Activated naive CD8-positive, alpha-beta T cell treated with anti-CD3 and anti-CD28 coated beads for 36 hours (primary cell): ENCODE measurements around the gene TEAD4. TPM values are rescaled to one million over a fixed set of nuclear protein-coding genes. Genes with fewer than 3 reads are reported as not detected.
A peak's percentile ranks its signal among the peaks of the same experiment; 100 is the strongest.

Experiments
- DNase-seq: peaks from one replicate; pipeline ENCODE4 v3.0.0; 2021
- H3K27ac Mint-ChIP-seq: one replicate; pipeline ENCODE4 v1.8.0; 2022; ENCODE audit warnings: mild to moderate bottlenecking, moderate library complexity, mixed read lengths
- H3K27me3 Mint-ChIP-seq: one replicate; pipeline ENCODE4 v1.8.0; 2022; ENCODE audit warnings: mild to moderate bottlenecking, mixed read lengths
- H3K36me3 Mint-ChIP-seq: one replicate; pipeline ENCODE4 v1.8.0; 2021; ENCODE audit warnings: mild to moderate bottlenecking, mixed read lengths
- H3K4me1 Mint-ChIP-seq: one replicate; pipeline ENCODE4 v1.8.0; 2021; ENCODE audit warnings: mixed read lengths
- H3K4me3 Mint-ChIP-seq: one replicate; pipeline ENCODE4 v1.8.0; 2022; ENCODE audit warnings: mild to moderate bottlenecking, moderate library complexity, mixed read lengths
- H3K9me3 Mint-ChIP-seq: one replicate; pipeline ENCODE4 v1.8.0; 2022; ENCODE audit warnings: mixed read lengths
- total RNA-seq, 2 experiments: library from RNA; stranded (reverse); gene quantifications; one replicate each; pipeline ENCODE4 v1.2.3, GENCODE V29; 2021

Gene TEAD4
- total RNA-seq, 2 experiments from 2014 or later = 3.4 to 3.7 TPM

DNA sequence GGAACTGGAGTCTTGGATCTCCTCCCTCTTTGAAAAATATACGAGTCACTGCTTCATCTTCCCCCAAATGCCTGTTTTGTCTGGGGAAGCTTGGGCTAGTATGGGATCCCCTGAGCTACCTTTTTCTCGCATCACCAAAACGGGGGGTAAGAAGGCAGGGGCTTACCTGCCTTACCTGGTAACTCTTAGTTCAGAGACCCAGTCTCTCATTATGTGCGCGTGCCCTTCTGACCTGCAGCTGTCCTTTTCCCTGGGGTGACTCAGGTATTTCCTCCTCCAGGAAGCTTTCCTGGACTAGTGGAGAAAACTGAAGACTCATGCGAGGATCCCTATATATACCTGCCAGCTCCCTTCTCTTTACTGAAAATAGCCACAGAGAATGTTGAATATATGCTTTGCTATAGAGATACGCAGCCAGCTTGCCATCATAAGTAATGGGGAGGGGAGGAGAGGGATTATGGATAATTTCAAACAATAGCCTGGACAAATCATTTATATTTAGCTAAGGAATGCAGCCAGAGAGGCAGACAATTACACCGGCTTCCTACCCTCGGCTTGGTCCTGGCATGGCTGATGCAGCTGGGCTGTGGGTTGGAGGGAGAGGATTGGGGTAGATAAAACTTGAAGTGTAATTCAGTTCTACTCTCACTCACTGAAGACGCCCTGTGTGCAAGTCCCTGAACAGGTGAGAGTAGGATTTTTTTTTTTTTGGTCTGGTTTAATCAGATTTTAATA lies 119.1 kb downstream of the TEAD4 start:
- H3K4me1 Mint-ChIP-seq = peaks cover 5% of the 10 kb centered on the region
- H3K4me3 Mint-ChIP-seq = peak overlapping the region; percentile 40
- H3K27ac Mint-ChIP-seq = no peak overlapping the region
- no peak for DNase-seq
- H3K36me3 Mint-ChIP-seq = no peaks in the 10 kb centered on the region
- H3K9me3 Mint-ChIP-seq = no peaks in the 10 kb centered on the region
- peaks cover 24% of the 10 kb centered on the region for H3K27me3 Mint-ChIP-seq

DNA sequence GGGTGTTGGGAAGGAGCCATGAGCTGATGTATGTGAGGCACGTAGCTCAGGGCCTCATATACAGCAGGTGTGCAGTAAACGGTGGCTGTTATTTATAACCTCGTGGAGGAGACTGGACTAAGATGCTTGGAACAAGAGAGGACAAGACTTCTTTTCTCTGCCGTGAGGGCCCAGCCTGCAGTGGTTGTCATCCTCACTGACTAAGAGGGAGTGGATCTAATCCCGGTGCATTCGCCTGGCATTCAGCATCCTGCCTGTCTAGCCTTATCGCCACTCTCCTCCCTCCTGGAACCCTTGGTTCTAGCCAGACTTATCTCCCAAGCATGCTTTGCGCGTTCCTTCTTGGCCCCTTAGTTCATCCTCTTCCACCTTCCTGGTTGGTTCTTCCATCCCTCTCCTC lies 121.9 kb downstream of the TEAD4 start:
- Mint-ChIP-seq H3K4me3 (no peak overlapping the region), H3K4me1 (no peaks in the 10 kb centered on the region), H3K27me3 (peaks cover 8% of the 10 kb centered on the region), H3K36me3 (no peaks in the 10 kb centered on the region), H3K27ac (no peak overlapping the region), H3K9me3 (no peaks in the 10 kb centered on the region)
- DNase-seq = no peak

DNA sequence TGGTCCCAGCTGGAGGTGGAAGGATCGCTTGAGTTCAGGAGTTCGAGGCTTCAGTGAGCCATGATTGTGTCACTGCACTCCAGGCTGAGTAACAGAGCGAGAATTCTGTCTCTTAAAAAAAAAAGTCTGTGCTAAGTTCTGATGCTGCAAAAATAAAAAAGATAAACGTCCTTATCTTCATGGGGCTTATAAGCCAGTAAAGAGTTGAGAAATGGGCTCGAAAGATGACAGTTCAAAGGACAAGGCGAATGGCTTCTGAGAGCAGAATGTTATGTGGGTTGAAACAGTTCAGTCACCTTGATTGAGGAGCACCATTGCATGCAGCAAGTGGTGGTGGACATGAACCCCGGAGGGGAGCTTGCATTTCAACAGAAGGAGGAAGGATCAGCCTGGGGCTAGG lies 122.7 kb downstream of the TEAD4 start:
- H3K4me1 Mint-ChIP-seq = no peaks in the 10 kb centered on the region
- peaks cover 8% of the 10 kb centered on the region for H3K27me3 Mint-ChIP-seq
- H3K4me3 Mint-ChIP-seq = no peak overlapping the region
- no peak for DNase-seq
- H3K9me3 Mint-ChIP-seq = no peaks in the 10 kb centered on the region
- H3K27ac Mint-ChIP-seq = no peak overlapping the region
- H3K36me3 Mint-ChIP-seq = no peaks in the 10 kb centered on the region

DNA sequence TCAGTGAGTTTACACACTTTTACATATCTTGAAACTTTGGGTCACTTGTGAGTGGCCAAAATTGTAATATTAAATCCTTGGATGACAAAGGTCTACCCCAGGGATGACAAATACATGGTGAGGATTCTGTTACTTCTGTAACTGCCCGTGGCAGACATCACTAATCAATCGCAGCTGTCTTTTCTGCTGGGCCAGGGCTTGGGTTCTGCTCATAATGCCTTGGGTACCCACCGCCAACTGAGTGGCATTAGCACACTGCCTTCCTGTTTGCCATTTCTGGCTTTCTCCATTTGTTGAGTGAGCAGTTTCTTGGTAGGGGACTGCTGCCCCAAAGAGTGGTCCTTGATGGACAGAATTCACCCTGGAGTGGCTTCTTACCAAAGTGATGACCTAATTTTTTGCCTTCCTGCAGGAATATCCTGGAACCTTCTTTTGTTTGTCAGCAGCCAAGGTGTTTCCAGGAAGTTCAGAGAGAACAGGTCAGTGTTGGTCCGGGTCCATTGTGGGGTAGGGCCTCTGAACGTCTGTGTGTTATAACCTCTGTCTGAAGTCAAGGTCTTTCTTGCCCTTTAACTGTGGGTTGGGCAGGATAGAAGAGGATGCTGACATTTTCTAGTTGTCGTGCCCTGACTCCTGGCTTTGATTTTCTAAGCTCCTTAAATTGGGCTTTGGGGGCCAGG lies 124.2 kb downstream of the TEAD4 start:
- no peaks in the 10 kb centered on the region for H3K4me1 Mint-ChIP-seq
- H3K9me3 Mint-ChIP-seq = no peaks in the 10 kb centered on the region

DNA sequence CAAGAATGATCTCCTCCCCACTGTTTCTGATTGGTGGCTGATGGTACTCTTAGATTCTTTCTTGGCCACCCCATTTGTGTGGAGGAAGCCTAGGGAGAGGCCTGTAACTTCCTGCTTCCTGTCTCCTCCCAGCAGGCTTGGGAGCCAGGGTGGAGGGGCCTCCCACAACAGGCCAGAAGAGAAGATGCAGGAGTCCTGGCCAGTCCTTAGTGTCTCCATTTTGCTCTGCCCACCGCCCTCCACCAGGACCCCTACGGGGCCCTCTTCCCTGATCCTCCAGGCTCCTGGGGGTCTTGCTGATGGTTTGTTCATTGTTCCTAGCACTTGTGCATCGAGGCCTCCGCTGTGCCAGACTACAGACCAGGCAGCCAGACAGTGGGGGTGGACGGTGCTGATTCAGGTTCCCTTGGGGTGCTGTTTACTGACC lies 124.7 kb downstream of the TEAD4 start:
- Mint-ChIP-seq H3K9me3 (no peaks in the 10 kb centered on the region), H3K4me1 (no peaks in the 10 kb centered on the region), H3K27me3 (no peaks in the 10 kb centered on the region), H3K36me3 (no peaks in the 10 kb centered on the region), H3K27ac (no peak overlapping the region), H3K4me3 (no peak overlapping the region)
- no peak for DNase-seq

More for the DNA sequence above, 124.2 kb downstream of the TEAD4 start:
- peaks cover 2% of the 10 kb centered on the region for H3K27me3 Mint-ChIP-seq
- H3K4me3 Mint-ChIP-seq = no peak overlapping the region
- DNase-seq = no peak
- no peaks in the 10 kb centered on the region for H3K36me3 Mint-ChIP-seq
- no peak overlapping the region for H3K27ac Mint-ChIP-seq

DNA sequence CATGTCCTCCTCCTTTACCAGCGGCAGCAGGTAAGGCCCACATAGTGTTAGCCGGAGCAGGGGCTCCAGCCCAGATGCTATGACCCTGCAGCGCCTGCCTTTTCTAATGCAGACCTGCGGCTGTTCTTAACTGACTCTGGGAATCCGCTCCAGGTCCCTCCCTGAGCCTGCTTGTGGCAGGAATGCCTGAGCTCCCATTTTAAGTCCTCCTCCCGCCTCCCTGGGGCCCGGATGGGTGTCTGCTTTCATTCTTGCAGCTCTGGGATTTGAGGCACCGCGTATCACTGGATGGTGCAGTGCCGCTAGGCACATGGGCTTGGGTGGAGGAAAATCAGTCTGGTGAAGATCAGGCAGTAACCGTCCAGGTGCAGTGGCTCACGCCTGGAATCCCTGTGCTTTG lies 125.5 kb downstream of the TEAD4 start:
- no peak overlapping the region for H3K4me3 Mint-ChIP-seq
- no peak overlapping the region for H3K27ac Mint-ChIP-seq
- no peaks in the 10 kb centered on the region for H3K36me3 Mint-ChIP-seq
- DNase-seq = no peak
- no peaks in the 10 kb centered on the region for H3K4me1 Mint-ChIP-seq
- H3K27me3 Mint-ChIP-seq = no peaks in the 10 kb centered on the region
- H3K9me3 Mint-ChIP-seq = no peaks in the 10 kb centered on the region

DNA sequence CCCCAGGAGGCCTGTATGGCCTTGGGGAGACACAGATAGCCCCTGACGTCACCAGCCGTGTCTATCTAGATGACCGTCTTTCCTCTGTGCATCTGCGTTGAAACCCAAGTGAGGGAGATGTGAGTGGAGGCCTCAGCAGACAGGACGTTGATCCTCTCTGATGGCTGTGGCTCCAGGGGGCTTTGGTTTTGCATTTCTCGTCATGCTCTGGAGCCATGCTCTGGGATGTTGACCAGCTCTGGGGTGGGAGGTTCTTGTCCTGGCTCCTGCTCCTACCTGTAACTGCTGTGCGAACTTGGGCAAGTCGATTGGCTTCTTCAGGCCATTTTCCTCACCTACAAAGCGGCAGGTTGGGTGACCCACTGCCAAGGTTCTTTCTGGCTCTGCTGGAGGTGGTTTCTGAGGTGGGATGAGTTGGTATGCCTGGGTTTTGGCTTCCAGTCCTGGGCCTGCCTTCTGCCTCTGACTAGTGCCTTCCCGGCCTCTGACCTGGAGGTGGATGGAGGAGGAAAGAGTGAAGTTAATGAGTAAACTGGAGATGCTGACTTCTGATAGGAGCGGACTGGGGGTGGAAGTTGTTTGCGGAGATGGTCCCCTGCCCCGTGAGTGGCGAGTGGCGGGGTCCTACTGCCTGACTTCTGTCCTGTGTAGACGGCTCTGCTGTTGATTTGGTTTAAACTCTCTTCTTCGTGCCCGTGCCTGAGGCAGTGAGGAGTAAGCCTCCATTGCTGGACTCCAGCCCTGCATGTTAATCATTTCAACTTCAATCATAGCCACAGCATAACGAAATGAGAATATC lies 126.3 kb downstream of the TEAD4 start:
- H3K36me3 Mint-ChIP-seq = no peaks in the 10 kb centered on the region
- H3K4me3 Mint-ChIP-seq = no peak overlapping the region
- no peaks in the 10 kb centered on the region for H3K4me1 Mint-ChIP-seq
- no peak overlapping the region for H3K27ac Mint-ChIP-seq
- no peaks in the 10 kb centered on the region for H3K9me3 Mint-ChIP-seq
- H3K27me3 Mint-ChIP-seq = no peaks in the 10 kb centered on the region
- DNase-seq = no peak

DNA sequence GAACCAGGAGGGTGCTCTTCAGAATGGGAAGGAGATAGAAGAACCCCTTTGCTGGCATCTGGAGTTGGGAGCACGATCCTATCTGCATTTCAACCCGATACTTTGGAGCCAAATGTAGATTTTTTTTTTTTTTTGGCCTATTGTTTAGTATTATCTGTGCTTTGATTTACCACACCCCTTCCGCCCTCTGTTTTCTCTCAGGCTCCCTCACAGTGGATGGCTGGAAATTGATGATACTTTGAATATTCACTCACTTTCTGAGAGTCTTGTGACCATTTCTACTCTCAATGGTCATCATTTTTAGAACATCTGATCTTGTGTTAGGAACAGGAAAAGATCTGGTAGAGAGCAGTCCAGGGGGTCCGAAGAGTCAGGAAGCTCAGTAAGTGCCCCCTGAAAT lies 127.0 kb downstream of the TEAD4 start:
- Mint-ChIP-seq H3K36me3 (no peaks in the 10 kb centered on the region), H3K4me3 (no peak overlapping the region), H3K4me1 (no peaks in the 10 kb centered on the region), H3K27me3 (no peaks in the 10 kb centered on the region), H3K27ac (no peak overlapping the region), H3K9me3 (no peaks in the 10 kb centered on the region)
- no peak for DNase-seq

DNA sequence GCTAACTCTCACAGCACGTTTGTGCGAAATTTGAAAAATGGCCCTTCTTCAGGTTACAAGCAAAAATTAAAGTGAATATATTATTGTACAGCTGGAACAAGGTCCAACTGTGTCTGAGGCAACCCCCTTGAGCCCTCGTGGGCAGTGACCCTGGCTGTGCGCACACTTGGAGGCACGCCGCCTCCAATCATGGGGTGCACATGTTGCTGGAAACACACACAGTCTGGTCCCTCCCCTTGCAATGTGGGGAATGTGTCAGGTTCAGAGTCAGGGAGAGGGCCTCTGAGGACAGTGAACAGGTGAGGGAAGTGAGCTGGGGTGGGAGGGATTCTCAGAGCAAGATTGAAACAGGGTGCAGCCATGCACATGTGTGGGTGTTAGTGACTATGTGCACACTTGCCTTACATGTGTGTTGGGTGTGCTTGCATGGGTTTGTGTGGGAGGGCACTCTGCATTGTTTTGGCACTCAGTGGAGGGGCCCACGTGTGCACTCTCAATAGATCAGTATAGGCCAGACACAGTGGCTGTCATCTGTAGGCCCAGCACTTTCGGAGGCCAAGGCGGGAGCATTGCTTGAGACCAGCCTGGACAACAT lies 127.6 kb downstream of the TEAD4 start:
- no peaks in the 10 kb centered on the region for H3K36me3 Mint-ChIP-seq
- H3K4me3 Mint-ChIP-seq = no peak overlapping the region
- no peaks in the 10 kb centered on the region for H3K4me1 Mint-ChIP-seq
- H3K9me3 Mint-ChIP-seq = no peaks in the 10 kb centered on the region
- H3K27ac Mint-ChIP-seq = no peak overlapping the region
- no peaks in the 10 kb centered on the region for H3K27me3 Mint-ChIP-seq
- DNase-seq = no peak

DNA sequence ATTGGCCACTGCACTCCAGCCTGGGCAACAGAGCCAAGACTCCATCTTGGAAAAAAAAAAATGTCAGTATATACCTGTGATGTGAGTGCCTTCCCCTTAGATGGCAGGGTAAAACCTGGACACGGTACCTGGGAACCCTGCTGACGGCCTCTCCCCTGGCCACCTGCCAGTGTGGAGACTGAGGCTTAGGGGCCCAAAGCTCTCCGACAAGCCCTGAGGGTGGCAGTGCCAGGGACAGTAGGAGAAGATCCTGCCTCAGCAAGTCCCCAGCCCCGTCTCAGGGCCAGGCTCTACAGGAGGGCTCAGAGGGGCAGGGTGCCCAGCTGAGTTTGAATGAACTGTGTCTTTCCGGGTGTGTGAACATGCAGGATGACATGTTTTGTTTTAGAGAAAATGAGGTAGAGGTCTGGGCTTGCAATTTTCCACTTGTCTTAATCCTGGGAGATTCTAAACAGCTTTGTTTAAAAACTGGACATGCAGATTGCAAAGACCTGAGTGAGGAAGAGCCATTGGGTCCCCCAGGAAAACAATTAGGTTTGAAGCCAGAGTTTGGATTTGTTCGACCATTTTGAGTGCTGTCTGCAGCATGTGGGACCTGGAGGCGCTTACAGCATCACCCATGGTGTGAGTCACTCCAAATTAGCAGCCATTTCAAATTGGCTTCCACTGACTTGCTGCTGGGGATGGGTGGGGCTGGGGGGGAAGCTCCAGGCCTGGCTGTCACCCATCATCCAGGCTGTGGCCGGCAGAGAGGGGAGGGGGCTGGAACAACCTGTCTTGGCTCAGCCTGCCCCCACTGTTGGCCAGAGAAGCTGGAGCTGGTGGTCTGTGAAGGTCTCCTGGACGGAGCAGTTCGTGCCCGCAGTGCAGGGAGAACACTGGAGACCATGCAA lies 128.8 kb downstream of the TEAD4 start:
- no peaks in the 10 kb centered on the region for H3K4me1 Mint-ChIP-seq
- H3K27ac Mint-ChIP-seq = no peak overlapping the region

DNA sequence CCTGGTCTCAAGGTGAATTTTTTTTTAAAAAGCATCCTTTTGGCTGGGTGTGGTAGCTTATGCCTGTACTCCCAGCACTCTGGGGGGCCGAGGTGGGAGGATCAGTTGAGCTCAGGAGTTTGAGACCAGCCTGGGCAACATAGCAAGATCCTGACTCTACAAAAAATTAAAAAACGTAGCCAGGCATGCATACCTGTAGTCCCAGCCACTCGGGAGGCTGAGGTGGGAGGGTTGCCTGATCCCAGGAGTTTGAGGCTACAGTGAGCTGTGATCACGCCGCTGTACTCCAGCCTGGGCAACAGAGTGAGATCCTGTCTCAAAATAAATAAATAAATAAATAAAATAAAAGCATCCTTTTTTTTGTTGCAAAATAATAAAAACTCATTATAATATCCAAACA lies 130.4 kb downstream of the TEAD4 start:
- Mint-ChIP-seq H3K36me3 (no peaks in the 10 kb centered on the region), H3K27ac (no peak overlapping the region), H3K9me3 (no peaks in the 10 kb centered on the region), H3K27me3 (no peaks in the 10 kb centered on the region), H3K4me3 (no peak overlapping the region), H3K4me1 (no peaks in the 10 kb centered on the region)
- DNase-seq = no peak

More for the DNA sequence above, 128.8 kb downstream of the TEAD4 start:
- no peak overlapping the region for H3K4me3 Mint-ChIP-seq
- no peaks in the 10 kb centered on the region for H3K9me3 Mint-ChIP-seq
- no peak for DNase-seq
- H3K27me3 Mint-ChIP-seq = no peaks in the 10 kb centered on the region
- H3K36me3 Mint-ChIP-seq = no peaks in the 10 kb centered on the region
